ENCODE measurements around the gene CEPT1. TPM values are rescaled to one million over a fixed set of nuclear protein-coding genes. Genes with fewer than 3 reads are reported as not detected.

CEPT1 gene
- total and polyA plus RNA-seq, 10 of the 15 experiments (the other 5 are each of a cell fraction or from before 2014, with no cell fraction given): 29.4 to 77.9 (median 54.8) TPM

DNA sequence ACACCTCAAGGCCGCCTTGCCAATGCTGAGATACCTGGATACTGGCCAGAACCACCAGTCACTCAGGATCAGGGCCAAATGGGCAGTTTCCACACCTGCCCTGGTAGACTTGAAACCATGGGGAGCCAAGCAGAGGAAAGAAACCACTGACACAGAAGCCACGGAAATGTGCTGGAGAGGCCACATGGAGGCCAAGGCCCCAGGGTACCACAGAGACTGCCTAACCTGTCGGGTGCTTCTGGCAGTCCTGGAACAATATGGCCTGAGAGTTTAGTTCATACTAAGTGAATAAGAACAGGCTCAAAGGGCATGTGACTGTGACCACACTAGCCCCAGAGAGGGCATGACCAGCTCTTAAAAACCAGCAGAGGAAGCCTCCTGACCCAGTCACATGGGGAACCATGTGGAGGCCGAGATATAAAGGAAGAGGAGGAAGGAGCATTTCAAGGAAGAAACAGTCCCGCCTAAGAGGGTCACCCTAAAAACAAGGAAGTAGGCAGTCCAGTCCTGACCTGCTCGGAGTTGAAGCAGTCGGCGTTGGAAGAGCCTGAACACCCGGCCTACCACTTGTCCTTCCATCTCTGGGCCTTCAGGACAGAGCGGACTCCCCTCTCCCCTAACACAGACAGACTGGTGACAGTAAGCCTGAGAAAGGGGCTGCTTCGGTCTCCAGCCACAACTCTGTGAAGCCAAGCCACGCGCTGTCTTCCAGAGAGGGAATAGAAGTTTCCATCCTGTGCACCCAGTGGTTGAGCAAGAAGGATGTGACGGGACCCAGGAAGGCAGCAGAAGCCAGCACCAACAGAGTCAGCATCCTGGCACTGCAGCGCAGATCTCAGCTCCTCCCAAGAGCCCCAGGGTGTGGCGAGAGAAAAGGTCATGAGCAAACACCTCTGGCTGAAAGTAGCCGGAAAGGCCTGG is 60.1 kb downstream of the CEPT1 start, which contains the start of gene DENND2D (continued):
- TF ChIP-seq, protein P1, sequence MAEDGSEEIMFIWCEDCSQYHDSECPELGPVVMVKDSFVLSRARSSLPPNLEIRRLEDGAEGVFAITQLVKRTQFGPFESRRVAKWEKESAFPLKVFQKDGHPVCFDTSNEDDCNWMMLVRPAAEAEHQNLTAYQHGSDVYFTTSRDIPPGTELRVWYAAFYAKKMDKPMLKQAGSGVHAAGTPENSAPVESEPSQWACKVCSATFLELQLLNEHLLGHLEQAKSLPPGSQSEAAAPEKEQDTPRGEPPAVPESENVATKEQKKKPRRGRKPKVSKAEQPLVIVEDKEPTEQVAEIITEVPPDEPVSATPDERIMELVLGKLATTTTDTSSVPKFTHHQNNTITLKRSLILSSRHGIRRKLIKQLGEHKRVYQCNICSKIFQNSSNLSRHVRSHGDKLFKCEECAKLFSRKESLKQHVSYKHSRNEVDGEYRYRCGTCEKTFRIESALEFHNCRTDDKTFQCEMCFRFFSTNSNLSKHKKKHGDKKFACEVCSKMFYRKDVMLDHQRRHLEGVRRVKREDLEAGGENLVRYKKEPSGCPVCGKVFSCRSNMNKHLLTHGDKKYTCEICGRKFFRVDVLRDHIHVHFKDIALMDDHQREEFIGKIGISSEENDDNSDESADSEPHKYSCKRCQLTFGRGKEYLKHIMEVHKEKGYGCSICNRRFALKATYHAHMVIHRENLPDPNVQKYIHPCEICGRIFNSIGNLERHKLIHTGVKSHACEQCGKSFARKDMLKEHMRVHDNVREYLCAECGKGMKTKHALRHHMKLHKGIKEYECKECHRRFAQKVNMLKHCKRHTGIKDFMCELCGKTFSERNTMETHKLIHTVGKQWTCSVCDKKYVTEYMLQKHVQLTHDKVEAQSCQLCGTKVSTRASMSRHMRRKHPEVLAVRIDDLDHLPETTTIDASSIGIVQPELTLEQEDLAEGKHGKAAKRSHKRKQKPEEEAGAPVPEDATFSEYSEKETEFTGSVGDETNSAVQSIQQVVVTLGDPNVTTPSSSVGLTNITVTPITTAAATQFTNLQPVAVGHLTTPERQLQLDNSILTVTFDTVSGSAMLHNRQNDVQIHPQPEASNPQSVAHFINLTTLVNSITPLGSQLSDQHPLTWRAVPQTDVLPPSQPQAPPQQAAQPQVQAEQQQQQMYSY (CRISPR knock-in tag; IDR thresholded peaks at IDR 0.05): no peak
- no peak for TF ChIP-seq NFXL1 (IDR thresholded peaks at IDR 0.05; ENCODE audit: borderline replicate concordance)
- no peak for TF ChIP-seq GABPA (IDR thresholded peaks at IDR 0.05; ENCODE audit: low read depth)
- TF ChIP-seq NFIC (IDR thresholded peaks at IDR 0.05; ENCODE audit: low read depth, low read length): no peak
- peak; percentile 40; the same call in 1 of the 2 replicates for TF ChIP-seq GATAD2B (conservative IDR thresholded peaks at IDR 0.05; ENCODE audit: low read depth)
- peak in 1 of 2 experiments; percentile 24; a peak in 1 of 4 replicates for TF ChIP-seq EP300 (IDR thresholded peaks at IDR 0.05; ENCODE audit: borderline replicate concordance in 1 of 2, control insufficient read depth in 1 of 2, low read depth in 2 of 2, low read length in 2 of 2)
- no peak for TF ChIP-seq SIX5 (IDR thresholded peaks at IDR 0.05; ENCODE audit: low read depth, low read length, severe bottlenecking)
- no peak for TF ChIP-seq ASH2L (IDR thresholded peaks at IDR 0.05; ENCODE audit: borderline replicate concordance, low read depth)
- TF ChIP-seq MEF2B (IDR thresholded peaks at IDR 0.05; ENCODE audit: partially characterized antibody, poor library complexity, severe bottlenecking): peak; percentile 82
- TF ChIP-seq SMAD1 (IDR thresholded peaks at IDR 0.05; ENCODE audit: low read depth, partially characterized antibody): peak; percentile 99
- TF ChIP-seq PML (IDR thresholded peaks at IDR 0.05; ENCODE audit: low read length): no peak
- peak; percentile 58; the same call in 1 of the 2 replicates for TF ChIP-seq BMI1 (IDR thresholded peaks at IDR 0.05; ENCODE audit: borderline replicate concordance)
- TF ChIP-seq POLR2A (IDR thresholded peaks at IDR 0.05; ENCODE audit: low read depth, low read length): peak; percentile 94
- peak; percentile 83; the same call in 1 of the 2 replicates for TF ChIP-seq TAF1 (IDR thresholded peaks at IDR 0.05; ENCODE audit: borderline replicate concordance, low read depth, low read length)
- TF ChIP-seq NBN (IDR thresholded peaks at IDR 0.05): peak; percentile 90
- TF ChIP-seq, protein P2, sequence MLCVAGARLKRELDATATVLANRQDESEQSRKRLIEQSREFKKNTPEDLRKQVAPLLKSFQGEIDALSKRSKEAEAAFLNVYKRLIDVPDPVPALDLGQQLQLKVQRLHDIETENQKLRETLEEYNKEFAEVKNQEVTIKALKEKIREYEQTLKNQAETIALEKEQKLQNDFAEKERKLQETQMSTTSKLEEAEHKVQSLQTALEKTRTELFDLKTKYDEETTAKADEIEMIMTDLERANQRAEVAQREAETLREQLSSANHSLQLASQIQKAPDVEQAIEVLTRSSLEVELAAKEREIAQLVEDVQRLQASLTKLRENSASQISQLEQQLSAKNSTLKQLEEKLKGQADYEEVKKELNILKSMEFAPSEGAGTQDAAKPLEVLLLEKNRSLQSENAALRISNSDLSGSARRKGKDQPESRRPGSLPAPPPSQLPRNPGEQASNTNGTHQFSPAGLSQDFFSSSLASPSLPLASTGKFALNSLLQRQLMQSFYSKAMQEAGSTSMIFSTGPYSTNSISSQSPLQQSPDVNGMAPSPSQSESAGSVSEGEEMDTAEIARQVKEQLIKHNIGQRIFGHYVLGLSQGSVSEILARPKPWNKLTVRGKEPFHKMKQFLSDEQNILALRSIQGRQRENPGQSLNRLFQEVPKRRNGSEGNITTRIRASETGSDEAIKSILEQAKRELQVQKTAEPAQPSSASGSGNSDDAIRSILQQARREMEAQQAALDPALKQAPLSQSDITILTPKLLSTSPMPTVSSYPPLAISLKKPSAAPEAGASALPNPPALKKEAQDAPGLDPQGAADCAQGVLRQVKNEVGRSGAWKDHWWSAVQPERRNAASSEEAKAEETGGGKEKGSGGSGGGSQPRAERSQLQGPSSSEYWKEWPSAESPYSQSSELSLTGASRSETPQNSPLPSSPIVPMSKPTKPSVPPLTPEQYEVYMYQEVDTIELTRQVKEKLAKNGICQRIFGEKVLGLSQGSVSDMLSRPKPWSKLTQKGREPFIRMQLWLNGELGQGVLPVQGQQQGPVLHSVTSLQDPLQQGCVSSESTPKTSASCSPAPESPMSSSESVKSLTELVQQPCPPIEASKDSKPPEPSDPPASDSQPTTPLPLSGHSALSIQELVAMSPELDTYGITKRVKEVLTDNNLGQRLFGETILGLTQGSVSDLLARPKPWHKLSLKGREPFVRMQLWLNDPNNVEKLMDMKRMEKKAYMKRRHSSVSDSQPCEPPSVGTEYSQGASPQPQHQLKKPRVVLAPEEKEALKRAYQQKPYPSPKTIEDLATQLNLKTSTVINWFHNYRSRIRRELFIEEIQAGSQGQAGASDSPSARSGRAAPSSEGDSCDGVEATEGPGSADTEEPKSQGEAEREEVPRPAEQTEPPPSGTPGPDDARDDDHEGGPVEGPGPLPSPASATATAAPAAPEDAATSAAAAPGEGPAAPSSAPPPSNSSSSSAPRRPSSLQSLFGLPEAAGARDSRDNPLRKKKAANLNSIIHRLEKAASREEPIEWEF (IDR thresholded peaks at IDR 0.05; ENCODE audit: insufficient replicate concordance, low read depth, low read length): no peak
- TF ChIP-seq NR2C1 (IDR thresholded peaks at IDR 0.05): peak; percentile 30
- TF ChIP-seq RFX5 (IDR thresholded peaks at IDR 0.05; ENCODE audit: low read depth, low read length): no peak
- 0 out of 2 replicates have a peak, but pooled peaks have one; percentile 9 for TF ChIP-seq EED (IDR thresholded peaks at IDR 0.05; ENCODE audit: low read depth)
- TF ChIP-seq CBX3 (IDR thresholded peaks at IDR 0.05; ENCODE audit: borderline replicate concordance, low read depth): no peak
- TF ChIP-seq MYC (IDR thresholded peaks at IDR 0.05; ENCODE audit: insufficient read depth, insufficient read length, insufficient replicate concordance, low read length, severe bottlenecking): peak; percentile 49

Measured in GM12878 (cell line).